GM19099 (cell line): ENCODE data around the gene PML.

ENCODE experiments used
- POLR2A ChIP-seq: IDR thresholded peaks from 3 replicates; pipeline ENCODE4 v1.6.1; 2011; ENCODE audit warnings: low read depth; ENCODE audit not compliant: insufficient read length; ENCODE audit errors: extremely low read depth

PML gene

DNA sequence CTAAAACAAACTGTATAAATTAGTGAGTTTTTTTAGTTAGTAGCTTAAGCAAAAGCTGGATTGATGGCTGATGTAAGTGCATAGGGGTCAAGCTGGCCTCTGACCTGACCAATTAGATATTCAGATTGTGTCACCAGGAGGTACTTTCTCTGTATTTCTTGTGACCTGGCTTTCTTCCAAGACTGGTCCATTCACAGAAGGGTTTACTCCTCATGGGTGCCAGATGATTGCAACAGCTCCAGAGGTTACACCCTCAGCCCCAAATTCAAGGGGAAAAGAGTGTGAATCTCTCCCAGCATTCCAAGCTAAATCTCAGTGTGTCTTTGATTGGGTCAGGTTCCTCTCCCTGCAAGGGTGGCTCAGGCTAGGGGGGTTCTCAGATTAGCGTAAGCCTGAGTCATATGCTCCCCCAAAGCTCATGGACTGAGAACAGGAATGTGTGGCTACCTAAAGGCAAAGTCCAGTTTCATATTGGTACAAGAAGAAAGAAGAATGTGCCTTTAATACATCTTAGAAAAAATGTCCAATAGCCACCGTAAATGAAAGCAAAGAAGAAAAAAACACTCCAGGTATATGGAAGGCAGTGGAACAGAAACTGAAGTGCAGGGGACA, 16.5 kb downstream of the PML start:
- no peak for TF ChIP-seq POLR2A

DNA sequence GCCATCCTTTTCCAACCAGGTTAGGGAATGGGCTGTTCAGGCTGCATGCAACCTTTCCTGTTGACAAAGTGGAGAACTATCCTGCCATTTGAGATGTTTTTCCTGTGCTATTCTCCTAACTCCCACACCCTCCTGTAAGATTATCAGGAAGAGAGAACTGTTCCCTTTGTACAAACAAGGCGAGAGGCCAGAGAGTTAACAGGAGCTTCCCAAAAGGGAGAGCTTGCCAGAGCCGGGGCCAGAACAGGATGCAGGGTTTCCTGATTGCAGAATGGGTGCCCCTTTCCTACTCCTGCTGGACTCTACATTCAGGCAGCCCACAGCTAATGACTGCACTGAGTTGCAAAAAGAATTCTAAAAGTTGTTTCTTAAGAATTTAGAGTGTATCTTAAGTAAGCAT, 17.1 kb downstream of the PML start:
- no peak for TF ChIP-seq POLR2A

DNA sequence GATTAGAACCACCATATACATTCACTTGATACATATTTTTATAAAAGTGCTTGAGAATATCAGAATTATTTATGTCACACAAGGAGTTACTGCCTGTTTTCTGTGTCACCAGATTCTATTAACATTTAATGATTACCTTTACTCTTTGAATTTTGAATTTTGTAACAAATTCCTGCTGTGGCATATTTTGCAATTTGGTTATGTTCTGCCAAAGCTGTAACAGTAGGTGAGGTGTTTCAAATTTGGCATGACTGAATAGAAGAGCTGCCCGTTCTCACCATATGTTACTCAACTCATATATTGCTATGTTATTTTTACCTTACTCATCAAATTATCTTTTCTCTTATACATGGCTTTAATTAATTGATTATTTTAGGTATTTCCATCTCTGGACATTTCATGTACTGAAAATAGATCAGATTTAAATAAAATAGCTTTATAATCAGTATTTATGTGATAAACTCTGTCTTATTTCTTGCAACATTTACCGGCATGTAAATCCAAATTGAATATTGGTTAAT, 18.9 kb downstream of the PML start:
- TF ChIP-seq POLR2A = no peak

DNA sequence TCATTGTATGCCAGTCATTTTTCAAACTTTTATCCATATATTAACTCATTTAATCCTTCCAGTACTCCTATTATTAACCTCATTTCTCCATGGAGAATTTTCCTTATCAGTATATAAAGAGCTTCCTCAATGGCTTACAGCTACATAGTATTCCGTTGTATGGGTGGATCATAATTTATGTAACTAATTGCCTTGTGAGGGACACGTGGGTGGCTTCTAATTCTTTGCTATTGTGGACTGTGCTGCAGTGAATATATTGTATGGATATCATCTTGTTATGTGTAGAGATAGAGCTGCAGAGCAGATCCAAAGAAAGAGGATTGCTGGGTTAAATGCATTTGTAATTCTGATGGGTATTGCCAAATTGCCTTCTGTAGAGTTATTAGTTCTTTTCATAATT, 25.2 kb downstream of the PML start:
- TF ChIP-seq POLR2A = no peak

DNA sequence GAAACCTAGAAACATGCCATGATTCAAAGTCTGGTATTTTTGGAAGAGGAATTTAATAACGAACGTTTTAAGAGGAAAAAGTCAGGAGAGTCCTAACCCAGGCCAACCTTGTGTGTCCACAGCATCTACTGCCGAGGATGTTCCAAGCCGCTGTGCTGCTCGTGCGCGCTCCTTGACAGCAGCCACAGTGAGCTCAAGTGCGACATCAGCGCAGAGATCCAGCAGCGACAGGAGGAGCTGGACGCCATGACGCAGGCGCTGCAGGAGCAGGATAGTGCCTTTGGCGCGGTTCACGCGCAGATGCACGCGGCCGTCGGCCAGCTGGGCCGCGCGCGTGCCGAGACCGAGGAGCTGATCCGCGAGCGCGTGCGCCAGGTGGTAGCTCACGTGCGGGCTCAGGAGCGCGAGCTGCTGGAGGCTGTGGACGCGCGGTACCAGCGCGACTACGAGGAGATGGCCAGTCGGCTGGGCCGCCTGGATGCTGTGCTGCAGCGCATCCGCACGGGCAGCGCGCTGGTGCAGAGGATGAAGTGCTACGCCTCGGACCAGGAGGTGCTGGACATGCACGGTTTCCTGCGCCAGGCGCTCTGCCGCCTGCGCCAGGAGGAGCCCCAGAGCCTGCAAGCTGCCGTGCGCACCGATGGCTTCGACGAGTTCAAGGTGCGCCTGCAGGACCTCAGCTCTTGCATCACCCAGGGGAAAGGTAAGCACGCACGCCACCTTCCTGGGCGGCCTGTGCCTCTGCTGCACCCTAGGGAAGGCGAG, 28.4 kb downstream of the PML start:
- TF ChIP-seq POLR2A = no peak

DNA sequence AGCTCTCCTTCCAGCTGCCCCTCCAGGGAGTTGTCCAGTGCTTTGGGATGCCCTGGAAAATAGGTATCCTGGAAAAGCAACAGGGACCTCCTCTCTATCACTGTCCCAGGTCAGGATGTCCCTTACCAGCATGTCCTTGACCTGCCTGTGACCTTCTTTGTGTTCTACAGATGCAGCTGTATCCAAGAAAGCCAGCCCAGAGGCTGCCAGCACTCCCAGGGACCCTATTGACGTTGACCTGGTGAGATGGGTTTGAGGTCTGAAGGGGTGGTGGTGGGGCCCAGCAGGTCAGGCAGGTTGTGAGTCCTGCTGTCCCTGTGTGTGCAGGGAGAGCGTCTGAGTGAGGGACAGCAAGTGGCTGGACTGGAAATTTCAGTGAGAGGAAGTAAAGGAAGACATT, 30.2 kb downstream of the PML start:
- TF ChIP-seq POLR2A = no peak

DNA sequence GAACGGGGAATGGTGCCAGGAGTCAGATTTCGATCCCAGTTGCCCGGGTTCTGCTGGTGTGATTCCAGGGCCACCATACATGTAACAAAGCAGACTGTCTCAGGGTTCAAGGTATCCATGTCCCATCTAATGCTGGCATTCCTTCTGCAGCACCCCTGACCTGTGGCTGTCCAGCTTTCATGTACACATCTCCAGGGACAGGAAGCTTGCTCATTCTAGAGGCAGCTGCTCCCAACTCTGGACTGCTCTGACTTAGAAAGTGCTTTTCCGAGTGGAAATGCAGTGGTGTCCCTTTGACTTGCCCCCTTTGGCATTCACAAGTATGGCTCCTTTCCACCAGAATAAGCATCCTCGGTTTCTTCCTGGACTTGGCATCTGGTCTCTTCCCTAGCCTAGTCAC, 30.9 kb downstream of the PML start:
- TF ChIP-seq POLR2A = no peak

DNA sequence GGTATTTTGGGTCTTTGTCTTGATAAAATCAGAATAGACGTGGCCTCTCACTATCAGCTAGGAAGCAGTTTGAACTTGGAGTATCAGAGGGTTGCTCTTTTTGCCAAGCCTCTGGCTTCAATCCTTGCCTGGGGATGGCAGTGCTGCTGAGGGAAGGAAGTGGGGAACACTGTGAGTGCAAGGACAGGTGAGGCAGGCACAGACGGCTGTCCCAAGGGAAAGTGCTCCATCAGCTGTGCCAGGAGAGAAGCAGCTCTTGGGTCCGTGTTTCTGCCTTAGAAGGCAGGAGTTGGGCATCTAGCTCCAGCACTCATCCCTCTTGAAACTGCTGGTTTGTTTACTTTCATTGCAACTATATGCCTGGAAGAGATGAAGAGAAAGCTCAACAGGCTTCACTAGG, 33.2 kb downstream of the PML start:
- TF ChIP-seq POLR2A = peak; percentile 12

DNA sequence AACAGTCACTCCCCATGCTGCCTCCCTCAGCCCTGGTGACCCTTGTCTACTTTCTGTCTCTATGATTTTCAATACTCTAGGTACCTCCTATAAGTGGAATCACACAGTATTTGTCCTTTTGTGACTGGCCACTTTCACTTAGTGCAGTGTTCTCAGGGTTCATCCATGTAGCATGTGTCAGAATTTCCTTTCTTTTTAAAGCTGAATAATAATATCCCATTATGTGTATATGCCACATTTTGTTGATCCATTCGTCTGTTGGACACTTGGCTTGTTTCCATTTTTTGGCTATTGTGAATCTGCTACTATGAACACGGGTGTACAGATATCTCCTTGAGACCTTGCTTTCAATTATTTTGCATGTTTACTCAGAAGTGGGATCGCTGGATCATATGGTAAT, 34.1 kb downstream of the PML start:
- no peak for TF ChIP-seq POLR2A

DNA sequence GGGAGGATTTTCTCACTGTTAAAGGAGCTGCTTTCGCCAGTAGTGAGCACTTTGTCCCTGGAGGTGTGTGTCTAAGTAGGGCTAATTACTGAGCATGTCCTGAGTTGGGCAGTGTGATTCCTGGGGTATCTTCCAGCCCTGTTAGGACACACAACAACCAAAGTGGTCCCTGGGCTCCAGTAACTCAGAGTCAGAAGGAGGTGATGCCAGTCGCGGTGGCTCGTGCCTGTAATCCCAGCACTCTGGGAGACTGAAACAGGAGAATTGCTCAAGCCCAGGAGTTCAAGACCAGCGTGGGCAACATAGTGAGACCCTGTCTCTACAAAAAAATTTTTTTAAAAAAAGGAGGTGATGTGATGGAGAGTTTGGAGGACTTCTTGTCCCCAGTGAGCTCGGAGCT, 37.5 kb downstream of the PML start:
- no peak for TF ChIP-seq POLR2A

DNA sequence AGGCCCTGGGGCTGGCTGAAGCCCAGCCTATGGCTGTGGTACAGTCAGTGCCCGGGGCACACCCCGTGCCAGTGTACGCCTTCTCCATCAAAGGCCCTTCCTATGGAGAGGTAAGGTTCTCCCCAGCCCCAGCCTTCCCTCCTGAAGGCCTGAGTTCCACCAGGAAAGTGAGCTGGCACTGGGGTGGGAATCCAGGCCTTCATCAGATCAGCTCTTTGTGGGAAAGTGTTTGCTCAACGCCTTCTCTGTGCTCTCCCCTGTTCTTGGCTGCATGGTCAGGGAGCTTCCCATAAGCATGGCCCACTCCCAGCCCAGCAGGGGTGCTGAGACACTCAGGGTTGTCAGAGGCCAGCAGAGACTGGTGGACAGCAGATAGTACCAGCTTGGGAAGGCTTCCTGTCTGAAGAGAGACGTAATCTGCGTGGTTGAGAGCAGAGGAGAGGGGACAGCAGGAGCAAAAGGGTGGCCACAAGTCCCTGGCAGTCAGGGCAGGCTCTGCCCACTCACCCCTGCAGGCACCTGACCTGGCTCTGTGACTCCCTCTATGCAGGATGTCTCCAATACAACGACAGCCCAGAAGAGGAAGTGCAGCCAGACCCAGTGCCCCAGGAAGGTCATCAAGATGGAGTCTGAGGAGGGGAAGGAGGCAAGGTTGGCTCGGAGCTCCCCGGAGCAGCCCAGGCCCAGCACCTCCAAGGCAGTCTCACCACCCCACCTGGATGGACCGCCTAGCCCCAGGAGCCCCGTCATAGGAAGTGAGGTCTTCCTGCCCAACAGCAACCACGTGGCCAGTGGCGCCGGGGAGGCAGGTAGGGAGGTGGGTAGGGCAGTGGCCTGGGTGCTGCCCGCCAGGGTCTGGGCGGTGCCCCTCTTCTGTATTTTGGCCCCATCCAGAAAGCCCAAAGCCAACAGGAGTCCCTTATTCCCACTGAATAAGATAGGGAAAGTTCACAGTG, 38.4 kb downstream of the PML start:
- no peak for TF ChIP-seq POLR2A

DNA sequence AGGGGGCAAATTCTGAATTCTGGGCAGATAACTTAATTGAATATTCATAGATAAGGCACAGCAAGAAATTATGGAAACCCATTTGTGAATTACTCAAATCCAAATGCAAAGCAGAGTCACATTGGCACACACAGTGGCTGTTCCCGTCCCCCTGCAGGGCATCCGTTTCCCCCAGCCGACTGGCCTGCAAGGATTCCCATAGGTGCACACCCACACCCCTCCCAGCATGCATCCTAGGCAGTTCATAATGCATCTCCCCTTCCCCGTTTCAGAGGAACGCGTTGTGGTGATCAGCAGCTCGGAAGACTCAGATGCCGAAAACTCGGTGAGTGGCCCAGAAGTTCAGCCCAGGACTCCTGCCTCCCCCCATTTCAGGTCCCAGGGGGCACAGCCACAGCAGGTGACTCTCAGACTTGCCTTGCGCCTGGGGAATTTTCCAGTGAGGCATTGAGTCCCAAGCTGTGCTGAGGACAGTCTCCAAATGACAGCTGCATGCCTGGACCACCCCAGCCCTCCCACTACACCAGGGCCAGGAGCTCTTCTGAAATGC, 39.8 kb downstream of the PML start:
- TF ChIP-seq POLR2A = no peak

DNA sequence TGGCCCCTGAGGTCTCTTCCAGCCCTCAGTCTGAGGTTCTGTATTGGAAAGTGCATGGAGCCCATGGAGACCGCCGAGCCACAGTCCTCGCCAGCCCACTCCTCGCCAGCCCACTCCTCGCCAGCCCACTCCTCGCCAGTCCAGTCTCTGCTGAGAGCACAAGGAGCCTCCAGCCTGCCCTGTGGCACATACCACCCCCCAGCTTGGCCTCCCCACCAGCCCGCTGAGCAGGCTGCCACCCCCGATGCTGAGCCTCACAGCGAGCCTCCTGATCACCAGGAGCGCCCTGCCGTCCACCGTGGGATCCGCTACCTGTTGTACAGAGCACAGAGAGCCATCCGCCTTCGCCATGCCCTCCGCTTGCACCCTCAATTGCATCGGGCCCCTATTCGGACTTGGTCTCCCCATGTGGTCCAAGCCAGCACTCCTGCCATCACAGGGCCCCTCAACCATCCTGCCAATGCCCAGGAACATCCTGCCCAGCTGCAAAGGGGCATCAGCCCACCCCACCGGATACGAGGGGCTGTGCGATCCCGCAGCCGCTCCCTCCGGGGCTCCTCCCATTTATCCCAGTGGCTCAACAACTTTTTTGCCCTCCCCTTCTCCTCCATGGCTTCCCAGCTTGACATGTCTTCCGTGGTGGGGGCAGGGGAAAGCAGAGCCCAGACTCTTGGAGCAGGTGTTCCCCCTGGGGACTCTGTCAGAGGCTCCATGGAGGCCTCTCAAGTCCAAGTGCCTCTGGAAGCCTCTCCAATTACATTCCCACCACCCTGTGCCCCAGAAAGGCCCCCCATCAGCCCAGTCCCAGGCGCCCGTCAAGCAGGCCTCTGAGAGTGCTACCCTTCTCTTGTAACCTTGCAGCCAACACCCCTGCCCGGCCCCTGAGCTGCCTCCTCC, 40.9 kb downstream of the PML start:
- TF ChIP-seq POLR2A = no peak
